IMR-90 (cell line): ENCODE measurements around the gene NUP210L. TPM values are rescaled to one million over a fixed set of nuclear protein-coding genes. Genes with fewer than 3 reads are reported as not detected.

Source experiments
- ATAC-seq: fragments of 200-7000 bp; cut with Tn5 transposase; 2 replicates; pipeline ENCODE4 v1.9.1; 2020; ENCODE audit warnings: low read depth, mild to moderate bottlenecking, moderate library complexity
- BruUV-seq: library from RNA; stranded (reverse); fragments of 400-500 nt; replicated peaks from 2 replicates; lab custom pipeline; 2021; lab: Mats Ljungman, UMichigan
- CTCF ChIA-PET: fragments of 300-600 bp; formaldehyde crosslinking; extraction: SDS; loops from one replicate; lab custom pipeline; 2021; ENCODE audit warnings: antibody characterized with exemption; lab: Yijun Ruan, JAX
- POLR2A ChIA-PET: fragments of 300-600 bp; sonication (Branson Sonifier 250); formaldehyde crosslinking; loops from one replicate; lab custom pipeline; 2022; ENCODE audit warnings: antibody characterized with exemption; ENCODE audit not compliant: unreplicated experiment; lab: Charles Lee
- DNase-seq: peaks from one replicate; pipeline ENCODE4 v3.0.0; 2013
- H2AFZ ChIP-seq: replicated peaks from 2 replicates; pipeline ENCODE3; 2013; ENCODE audit warnings: low read length, mild to moderate bottlenecking; ENCODE audit not compliant: poor library complexity
- H2AK5ac ChIP-seq: 2 replicates; pipeline ENCODE4 v1.6.1; 2013; ENCODE audit warnings: low read depth, low read length, inconsistent platforms
- H2AK9ac ChIP-seq: replicated peaks from 2 replicates; pipeline ENCODE3; 2013; ENCODE audit warnings: mild to moderate bottlenecking, low read depth, low read length, moderate library complexity; ENCODE audit not compliant: poor library complexity
- H2BK120ac ChIP-seq: 2 replicates; pipeline ENCODE4 v1.6.1; 2013; ENCODE audit warnings: low read depth, low read length, inconsistent platforms
- H2BK15ac ChIP-seq: 3 replicates; pipeline ENCODE4 v1.6.1; 2013; ENCODE audit warnings: low read depth, low read length, inconsistent platforms
- H2BK20ac ChIP-seq: 2 replicates; pipeline ENCODE4 v1.6.1; 2013; ENCODE audit warnings: low read depth, mild to moderate bottlenecking, inconsistent platforms, low read length, moderate library complexity
- H2BK5ac ChIP-seq: 2 replicates; pipeline ENCODE4 v1.6.1; 2013; ENCODE audit warnings: mild to moderate bottlenecking, low read depth, low read length, inconsistent platforms; ENCODE audit not compliant: poor library complexity, severe bottlenecking
- H3K14ac ChIP-seq: replicated peaks from 2 replicates; pipeline ENCODE4 v1.6.1; 2013; ENCODE audit warnings: low read depth, low read length, inconsistent platforms
- H3K18ac ChIP-seq: 2 replicates; pipeline ENCODE4 v1.6.1; 2013; ENCODE audit warnings: low read depth, low read length, control low read depth
- H3K23ac ChIP-seq: 2 replicates; pipeline ENCODE4 v1.6.1; 2013; ENCODE audit warnings: low read depth, low read length, inconsistent platforms
- H3K27ac ChIP-seq: 2 replicates; pipeline ENCODE4 v1.5.1; 2013; ENCODE audit warnings: mild to moderate bottlenecking, control low read depth, low read length; ENCODE audit not compliant: insufficient read depth
- H3K27me3 ChIP-seq: 2 replicates; pipeline ENCODE4 v1.6.1; 2013; ENCODE audit warnings: low read length; ENCODE audit not compliant: control insufficient read depth, insufficient read depth
- H3K36me3 ChIP-seq: 2 replicates; pipeline ENCODE4 v1.6.1; 2013; ENCODE audit warnings: low read length, mixed read lengths; ENCODE audit not compliant: control insufficient read depth, insufficient read depth
- H3K4ac ChIP-seq: 2 replicates; pipeline ENCODE4 v1.6.1; 2013; ENCODE audit warnings: low read depth, low read length, inconsistent platforms
- H3K4me1 ChIP-seq: 2 replicates; pipeline ENCODE4 v1.6.1; 2013; ENCODE audit warnings: low read length, mixed read lengths; ENCODE audit not compliant: control insufficient read depth, insufficient read depth
- H3K4me2 ChIP-seq: 2 replicates; pipeline ENCODE4 v1.6.1; 2013; ENCODE audit warnings: low read depth, mild to moderate bottlenecking, control low read depth, low read length, moderate library complexity
- H3K4me3 ChIP-seq: 2 replicates; pipeline ENCODE4 v1.5.1; 2013; ENCODE audit warnings: low read depth, mild to moderate bottlenecking, control low read depth, low read length, moderate library complexity; ENCODE audit not compliant: insufficient read depth
- H3K56ac ChIP-seq: 2 replicates; pipeline ENCODE4 v1.6.1; 2013; ENCODE audit warnings: low read length, inconsistent platforms; ENCODE audit not compliant: insufficient read depth; ENCODE audit errors: extremely low read depth
- H3K79me1 ChIP-seq, 2 experiments: 2 replicates each; pipeline ENCODE4 v1.6.1; 2013; ENCODE audit warnings: low read length in 2 of 2, inconsistent platforms in 1 of 2, low read depth in 1 of 2
- H3K9ac ChIP-seq: 2 replicates; pipeline ENCODE4 v1.6.1; 2013; ENCODE audit warnings: low read depth, low read length, control low read depth
- H3K9me1 ChIP-seq: 2 replicates; pipeline ENCODE4 v1.6.1; 2013; ENCODE audit warnings: low read length, inconsistent platforms; ENCODE audit not compliant: insufficient read depth
- H3K9me3 ChIP-seq: 2 replicates; pipeline ENCODE4 v1.6.1; 2013; ENCODE audit warnings: low read length; ENCODE audit not compliant: control insufficient read depth, insufficient read depth
- H4K20me1 ChIP-seq: 2 replicates; pipeline ENCODE4 v1.6.1; 2013; ENCODE audit warnings: low read length, inconsistent platforms; ENCODE audit not compliant: insufficient read depth
- H4K5ac ChIP-seq: 2 replicates; pipeline ENCODE4 v1.6.1; 2013; ENCODE audit warnings: mild to moderate bottlenecking, low read depth, low read length, control low read depth
- H4K8ac ChIP-seq, 2 experiments: 2 replicates each; pipeline ENCODE4 v1.6.1; 2013; ENCODE audit warnings: low read depth in 2 of 2, low read length in 2 of 2, control low read depth in 1 of 2, inconsistent platforms in 1 of 2
- H4K91ac ChIP-seq: 2 replicates; pipeline ENCODE4 v1.6.1; 2013; ENCODE audit warnings: low read depth, low read length, inconsistent platforms; ENCODE audit not compliant: insufficient read depth
- CEBPB ChIP-seq: IDR thresholded peaks from 2 replicates; pipeline ENCODE4 v1.6.1; 2012; ENCODE audit warnings: low read depth, low read length, improper control_type of control experiment
- MAFK ChIP-seq: IDR thresholded peaks from 2 replicates; pipeline ENCODE4 v1.6.1; 2012; ENCODE audit warnings: low read depth, low read length, improper control_type of control experiment
- POLR2A ChIP-seq: IDR thresholded peaks from 2 replicates; pipeline ENCODE4 v1.6.1; 2012; ENCODE audit warnings: mild to moderate bottlenecking, low read depth, low read length
- RAD21 ChIP-seq: IDR thresholded peaks from 2 replicates; pipeline ENCODE4 v1.6.1; 2012; ENCODE audit warnings: low read length, improper control_type of control experiment
- RCOR1 ChIP-seq: IDR thresholded peaks from 2 replicates; pipeline ENCODE4 v1.6.1; 2012; ENCODE audit warnings: mild to moderate bottlenecking, low read length, improper control_type of control experiment; ENCODE audit not compliant: insufficient replicate concordance
- WGBS, 2 experiments: methylation state at CpG; one replicate each; pipeline versions ENCODE4 v1.1.5 to v1.1.7; 2013; ENCODE audit warnings: missing lambda C conversion rate in 2 of 2; ENCODE audit not compliant: insufficient read length in 1 of 2; ENCODE audit errors: extremely low coverage in 2 of 2; 5-methylcytosine and 5-hydroxymethylcytosine counted together
- dilution Hi-C: fragments of 300-500 bp; cut with HindIII; formaldehyde crosslinking; loops from one replicate; pipeline ENCODE4 v1.14.3; 2018; ENCODE audit warnings: low sequenced_read_pairs; ENCODE audit not compliant: unreplicated experiment
- in situ Hi-C: fragments of 300-500 bp; cut with MboI; formaldehyde crosslinking; loops from 3 replicates; pipeline ENCODE4 v1.14.3; 2019; ENCODE audit warnings: low sequenced_read_pairs, inconsistent platforms, mixed read lengths
- intact Hi-C: fragments of 100-400 bp; cut with micrococcal nuclease; formaldehyde crosslinking; loops from 2 replicates; pipeline ENCODE4 v1.10.0; 2022
- polyA plus RNA-seq, 3 experiments: library from polyadenylated mRNA; depleted of rRNA; stranded (reverse); fragments of >200 nt; gene quantifications; 2 replicates each; pipeline ENCODE4 v1.2.3, GENCODE V29; 2012; ENCODE audit warnings: low replicate concordance in 1 of 3
- total RNA-seq: library from RNA; depleted of rRNA; stranded (reverse); fragments of >200 nt; gene quantifications from 2 replicates; pipeline ENCODE4 v1.2.3, GENCODE V29; 2012

Gene NUP210L
- total and polyA plus RNA-seq, 2 of the 4 experiments (the other 2 are of a cell fraction), result under 0.01 to 0.02 TPM

GRCh38 chr1:153953859-153954365 lies 201.0 kb downstream of the NUP210L start:
- peaks cover 11% of the 10 kb centered on the region; the same call in 1 of the 2 replicates for H3K4me1 ChIP-seq
- no peak overlapping the region for H2BK20ac ChIP-seq
- H3K27ac ChIP-seq, result no peak overlapping the region
- no peak overlapping the region for H4K91ac ChIP-seq
- no peak overlapping the region for H2AFZ ChIP-seq
- DNase-seq (no peak), ATAC-seq (no peak)
- peaks cover 41% of the 10 kb centered on the region for H4K20me1 ChIP-seq
- H3K18ac ChIP-seq, result no peak overlapping the region
- TF ChIP-seq CEBPB (no peak), MAFK (no peak), POLR2A (no peak), RAD21 (no peak), RCOR1 (no peak)
- H3K4me2 ChIP-seq, result no peak overlapping the region
- no peaks in the 10 kb centered on the region for H3K9me3 ChIP-seq
- peaks cover 24 to 59% of the 10 kb centered on the region in 2 experiments for H3K79me1 ChIP-seq
- no peak overlapping the region for H3K14ac ChIP-seq
- H2AK9ac ChIP-seq, result no peak overlapping the region
- H3K4ac ChIP-seq, result no peak overlapping the region
- WGBS, 2 experiments, result no CpG with 5 or more reads among the region's 4 CpGs
- BruUV-seq, result no TSS peak
- no peak overlapping the region for H2BK15ac ChIP-seq
- no peak overlapping the region for H2AK5ac ChIP-seq
- ChIA-PET POLR2A (no interaction called here), CTCF (no interaction called here)
- no peak overlapping the region for H3K23ac ChIP-seq
- no peak overlapping the region for H3K56ac ChIP-seq
- H3K36me3 ChIP-seq, result peaks cover 38% of the 10 kb centered on the region
- no peak overlapping the region for H3K9ac ChIP-seq
- H3K4me3 ChIP-seq, result no peak overlapping the region
- H2BK120ac ChIP-seq, result no peak overlapping the region
- H3K27me3 ChIP-seq, result no peaks in the 10 kb centered on the region
- intact Hi-C loops (no loop called here), dilution Hi-C loops (no loop called here), in situ Hi-C loops (loop anchor here (25.0 kb wide), 1 partner anchor 417 kb away; the partner anchor contains the start of genes S100A3, S100A4, S100A5 and S100A6)
- no peak overlapping the region for H4K5ac ChIP-seq
- no peak overlapping the region for H4K8ac ChIP-seq
- H2BK5ac ChIP-seq, result no peak overlapping the region
- H3K9me1 ChIP-seq, result peaks cover 14% of the 10 kb centered on the region; the same call in 1 of the 2 replicates
